ENCODE data around the gene KSR1.

GRCh38 chr17:27457360-27457715, 1.1 kb downstream of the KSR1 start:
- TF ChIP-seq POLR2A (IDR thresholded peaks at IDR 0.05) (no peak), EP300 (IDR thresholded peaks at IDR 0.05) (no peak)

Data from upper lobe of left lung (tissue), 4 donors.